DMS114 treated with DMSO at 0.1 percent for 48 hours (cell line): Measurements from ENCODE around the gene SHISA8.

ENCODE experiments used
- DNase-seq: peaks from one replicate; lab custom pipeline; 2025; ENCODE audit not compliant: unreplicated experiment; lab: John Stamatoyannopoulos, UW

The SHISA8 gene

DNA sequence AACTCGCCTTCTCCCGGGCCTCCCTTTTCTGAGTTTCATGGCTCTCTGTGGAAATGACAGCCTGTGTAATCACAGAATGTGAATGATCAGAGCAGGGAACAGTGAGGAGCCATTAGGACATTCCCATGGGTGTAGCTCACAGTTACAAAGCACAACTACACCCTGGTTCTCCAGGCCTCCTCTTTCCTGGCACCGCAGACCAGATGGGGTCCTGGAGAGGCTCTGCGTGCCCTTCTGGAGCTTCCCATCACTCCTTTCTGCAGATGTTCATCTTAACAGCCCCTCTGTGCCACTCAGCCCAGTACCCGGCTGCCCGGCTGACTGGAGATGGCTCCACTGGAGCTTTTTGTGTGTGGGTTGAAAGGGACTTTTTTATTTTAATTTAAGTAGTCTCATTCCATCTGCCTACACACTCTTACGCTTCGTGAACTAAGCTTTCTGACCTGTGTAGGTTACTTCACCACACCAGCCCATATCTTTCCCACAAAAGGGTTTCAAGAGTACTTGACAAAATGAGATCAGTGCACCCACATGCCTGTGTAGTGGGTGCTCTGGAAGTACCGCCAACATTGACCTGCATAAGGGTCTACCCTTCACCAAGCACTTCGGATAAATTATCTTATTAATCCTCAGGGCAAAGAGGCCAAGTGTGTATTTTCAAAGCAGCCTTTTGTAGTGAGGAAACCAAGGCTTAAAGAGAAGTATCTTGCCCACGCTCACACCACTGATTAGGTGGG is 52.2 kb downstream of the SHISA8 start:
- DNase-seq = no peak

DNA sequence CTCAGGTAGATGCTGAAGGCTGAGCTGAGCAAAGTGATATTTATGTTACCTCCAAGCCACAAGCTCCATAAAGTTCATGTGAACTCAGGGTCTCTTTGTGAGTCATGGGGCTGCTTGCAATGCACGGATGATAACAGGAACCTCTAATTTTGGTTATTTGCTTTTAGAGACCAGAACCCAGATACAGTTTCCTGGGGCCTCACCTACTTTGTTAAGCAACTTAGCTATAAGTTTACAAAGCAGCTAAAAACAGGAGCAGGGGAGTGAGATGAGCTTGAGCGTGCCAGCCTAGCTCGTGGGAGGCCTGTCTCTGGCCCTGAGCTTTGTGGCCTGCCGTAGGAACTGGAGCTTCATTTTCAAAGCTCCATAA is 52.7 kb downstream of the SHISA8 start:
- no peak for DNase-seq
